NCI-H1694 (cell line): ENCODE measurements around the gene PRPS1L1.

ENCODE experiments used
- DNase-seq: peaks from one replicate; lab custom pipeline; 2025; lab: John Stamatoyannopoulos, UW

The PRPS1L1 gene

DNA sequence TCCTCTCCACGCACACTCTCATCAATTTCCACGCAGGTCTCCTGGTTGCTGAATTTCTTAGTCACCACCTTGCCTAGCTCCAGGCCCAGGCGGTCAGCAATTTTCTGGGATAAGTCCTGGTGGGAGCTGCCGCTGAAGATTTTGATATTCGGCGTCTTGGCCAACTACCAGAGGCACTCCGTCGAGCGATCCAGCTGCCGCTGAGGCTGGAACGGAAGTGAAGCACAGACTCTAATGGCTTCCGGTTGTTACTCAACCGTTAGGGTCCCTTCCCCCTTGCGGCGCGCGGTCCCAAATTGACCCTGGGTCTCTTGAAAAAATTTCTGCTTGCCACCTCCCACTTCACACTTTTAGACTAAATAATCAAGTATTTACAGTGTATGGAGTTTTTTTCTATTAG is at the start of gene PRPS1L1:
Gene PRPS1L1, minus strand, starts transcription at position 219 of the 400 bp plus-strand sequence.
- DNase-seq: no peak

DNA sequence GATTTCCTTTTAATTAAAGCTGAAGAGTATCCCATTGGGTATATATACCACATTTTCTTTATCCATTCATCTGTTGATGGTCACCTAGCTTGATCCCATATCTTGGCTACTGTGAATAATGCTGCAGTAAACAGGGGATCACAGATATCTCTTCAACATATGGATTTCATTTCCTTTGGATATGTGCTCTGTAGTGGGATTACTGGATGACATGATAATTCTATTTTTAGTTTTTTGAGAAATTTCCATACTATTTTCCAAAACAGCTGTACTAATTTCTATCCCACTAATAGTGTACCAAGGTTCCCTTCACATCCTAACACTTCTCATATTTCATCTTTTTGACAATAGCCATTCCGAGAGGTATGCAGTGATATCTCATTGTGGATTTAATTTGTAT is 48.8 kb upstream of the PRPS1L1 start:
- DNase-seq: no peak

DNA sequence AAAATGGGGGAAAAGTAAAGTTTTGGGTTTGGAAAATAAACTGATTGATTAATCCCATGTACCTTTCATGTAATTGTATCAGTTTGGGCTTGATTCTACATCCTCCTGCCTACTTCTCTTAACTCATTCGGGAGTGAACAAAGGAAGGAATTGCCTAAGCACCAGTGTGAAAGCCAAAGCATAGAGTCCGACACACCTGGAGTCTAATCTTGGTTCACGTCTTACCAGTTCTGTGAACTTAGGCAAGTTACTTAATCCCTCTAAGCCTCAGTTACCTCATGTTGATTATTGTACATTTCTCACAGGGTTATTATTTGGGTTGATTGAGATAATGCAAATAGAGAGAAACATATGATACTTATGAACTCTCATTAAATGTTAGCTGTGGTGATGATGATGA is 41.1 kb upstream of the PRPS1L1 start:
- no peak for DNase-seq

DNA sequence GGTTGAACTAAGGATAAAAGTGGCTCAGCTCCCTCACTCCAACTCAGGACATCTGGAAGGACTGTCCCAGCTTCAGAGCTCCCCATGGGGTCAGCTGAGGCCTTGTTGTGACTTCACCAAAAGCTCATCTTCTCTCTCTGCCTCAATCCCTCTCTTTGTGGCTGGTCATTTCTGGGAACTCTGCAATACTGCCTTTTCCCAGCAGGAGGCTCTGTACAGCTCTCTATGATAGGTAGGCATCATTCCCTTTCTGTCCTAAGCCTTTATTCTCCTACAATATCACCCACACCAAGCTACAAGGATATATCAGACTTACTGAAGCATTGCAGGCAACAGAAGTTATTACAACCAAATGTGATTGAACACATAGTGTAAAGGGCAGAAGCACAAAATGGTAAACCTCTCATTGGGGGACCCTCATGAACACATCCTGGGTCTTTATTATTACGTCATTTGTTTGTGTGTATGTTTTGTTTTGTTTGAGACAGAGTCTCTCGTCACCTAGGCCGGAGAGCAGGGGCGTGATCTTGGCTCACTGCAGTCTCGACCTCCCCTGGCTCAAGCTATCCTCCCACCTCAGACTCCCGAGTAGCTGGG is 36.7 kb upstream of the PRPS1L1 start:
- DNase-seq: peak; percentile 13

DNA sequence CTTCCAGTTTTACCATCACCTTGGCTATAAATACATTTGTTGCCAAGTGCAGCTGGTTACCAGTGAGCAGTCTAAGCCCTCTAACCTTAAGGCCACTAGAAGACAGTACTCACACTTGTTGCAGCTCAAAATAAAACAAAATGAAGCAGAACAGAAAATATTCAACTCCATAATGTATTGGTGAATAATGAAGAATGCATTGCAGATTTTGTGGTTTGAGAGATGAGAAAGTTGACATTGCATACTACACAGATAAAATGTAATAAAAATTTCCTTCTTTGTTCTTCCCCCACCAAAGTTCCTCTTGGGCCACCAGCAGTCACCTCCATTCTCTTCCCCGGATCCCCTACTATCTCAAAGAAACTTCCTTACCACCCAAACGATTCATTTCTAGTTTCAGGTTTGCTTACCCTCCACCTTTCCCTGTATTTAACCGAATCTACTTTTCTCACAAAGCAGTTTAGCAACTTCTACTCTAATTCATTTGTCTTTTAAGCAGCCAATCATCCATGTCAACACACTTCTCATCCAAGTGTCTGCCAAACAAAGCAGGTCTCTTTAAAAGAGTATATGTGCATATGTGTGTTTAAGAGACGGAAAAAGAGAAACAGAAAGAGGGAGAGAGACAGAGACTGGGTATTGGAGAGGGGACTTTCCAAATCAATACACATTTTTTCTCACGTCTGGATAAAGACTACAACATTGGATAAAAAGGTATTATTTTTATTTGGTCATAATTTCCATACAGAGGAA is 35.7 kb upstream of the PRPS1L1 start:
- no peak for DNase-seq

DNA sequence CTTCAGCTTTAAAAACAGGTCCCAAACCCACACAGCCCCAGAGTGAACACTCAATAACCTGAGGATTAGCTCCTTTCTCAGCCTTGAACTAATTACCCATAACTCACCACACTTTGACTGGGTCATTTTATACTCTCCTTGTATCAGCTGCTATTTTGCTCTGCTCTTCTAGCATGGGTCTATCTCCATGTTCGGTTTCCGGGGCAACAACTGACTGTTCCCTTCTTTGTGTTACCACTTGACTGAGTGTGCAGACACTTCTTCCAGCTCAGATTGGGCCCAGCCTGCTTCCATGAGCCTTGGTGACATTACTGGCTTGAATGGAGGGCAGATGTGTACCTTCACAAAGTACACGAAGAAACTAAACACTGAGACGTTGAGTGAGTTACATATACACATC is 31.5 kb upstream of the PRPS1L1 start:
- no peak for DNase-seq

DNA sequence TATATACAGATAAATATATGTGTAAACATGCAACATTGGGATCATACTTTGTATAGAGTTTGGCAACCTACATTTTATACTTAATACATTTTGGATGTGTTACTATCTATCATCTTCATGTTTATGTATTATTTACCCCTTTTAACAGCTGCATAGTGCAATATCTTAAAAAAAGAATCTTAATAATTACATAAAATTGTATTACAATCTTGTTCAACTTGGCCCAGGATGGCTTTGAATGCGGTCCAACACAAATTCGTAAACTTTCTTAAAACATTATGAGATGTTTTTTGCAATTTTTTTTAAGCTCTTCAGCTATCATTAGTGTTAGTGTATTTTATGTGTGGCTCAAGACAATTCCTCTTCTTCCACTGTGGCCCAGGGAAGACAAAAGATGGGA is 26.3 kb upstream of the PRPS1L1 start:
- no peak for DNase-seq

DNA sequence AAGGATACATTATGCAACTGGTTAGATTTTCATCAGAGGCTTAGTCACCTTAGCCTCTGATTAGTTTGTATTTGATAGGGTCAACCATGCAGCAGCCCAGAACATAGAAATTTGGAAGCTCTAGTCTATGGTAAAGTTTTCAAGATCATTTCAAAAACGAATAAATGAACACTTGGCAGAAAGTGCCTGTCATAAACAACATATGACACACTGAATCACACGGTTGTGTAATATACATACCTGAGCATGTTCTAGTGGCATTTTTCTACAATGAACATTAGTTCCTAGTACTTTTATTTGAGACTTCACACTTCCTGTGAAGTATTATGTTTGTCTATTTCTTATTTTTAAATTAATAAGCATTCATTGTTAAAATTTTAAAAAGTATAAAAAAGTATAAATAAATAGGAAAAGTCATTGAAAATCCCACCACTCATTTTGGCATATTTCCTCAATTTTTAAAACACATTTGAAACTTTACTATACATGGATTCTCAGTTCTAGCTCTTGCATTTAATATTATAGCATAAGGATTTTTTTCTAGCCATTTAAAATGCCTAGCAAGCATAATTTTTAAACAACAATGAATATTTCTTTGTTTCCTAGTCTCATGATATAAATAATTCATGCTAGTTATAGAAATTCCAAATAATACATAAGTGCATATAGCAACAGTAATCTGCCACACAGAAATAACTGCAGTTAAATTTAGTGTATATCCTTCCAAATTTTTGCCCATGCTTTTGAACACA is 25.7 kb upstream of the PRPS1L1 start:
- DNase-seq: no peak

DNA sequence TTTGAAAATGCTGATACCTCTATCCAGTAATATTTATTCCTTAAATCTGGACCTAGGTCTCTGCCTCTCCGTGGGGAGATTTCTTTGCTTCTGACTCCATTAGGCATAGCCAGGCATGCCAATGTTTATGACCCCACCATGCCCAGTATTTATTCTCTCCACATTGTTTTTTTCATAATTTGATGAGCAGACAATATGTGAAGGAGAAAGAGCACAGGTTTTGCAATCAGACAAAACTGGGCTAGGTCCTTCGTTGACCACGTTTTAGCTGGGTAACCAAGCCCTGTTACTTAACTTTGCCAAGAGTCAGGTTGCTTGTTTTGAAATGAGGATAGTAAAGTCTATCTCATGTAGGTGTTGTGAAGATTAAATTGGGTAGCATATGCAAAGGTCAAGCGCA is 21.6 kb upstream of the PRPS1L1 start:
- DNase-seq: no peak

DNA sequence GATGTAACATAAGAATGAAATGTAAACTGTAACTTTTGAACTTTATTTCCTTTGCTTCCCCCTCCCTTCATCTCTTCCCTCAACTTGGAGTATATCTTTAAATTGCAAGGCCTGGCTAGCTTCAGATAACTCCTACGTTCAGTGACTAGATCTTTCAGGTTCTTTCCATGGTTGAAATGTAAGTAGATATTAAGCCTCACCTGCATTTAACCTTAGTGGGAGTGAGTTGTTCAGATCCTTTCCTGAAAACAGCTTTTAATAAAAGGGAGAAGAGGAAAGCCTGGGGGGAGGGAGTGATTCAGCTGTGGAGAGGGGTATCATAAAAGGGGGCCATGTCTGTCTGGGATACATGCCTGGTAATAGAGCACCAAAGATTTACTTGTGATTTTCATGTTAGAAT is 19.0 kb upstream of the PRPS1L1 start:
- no peak for DNase-seq

DNA sequence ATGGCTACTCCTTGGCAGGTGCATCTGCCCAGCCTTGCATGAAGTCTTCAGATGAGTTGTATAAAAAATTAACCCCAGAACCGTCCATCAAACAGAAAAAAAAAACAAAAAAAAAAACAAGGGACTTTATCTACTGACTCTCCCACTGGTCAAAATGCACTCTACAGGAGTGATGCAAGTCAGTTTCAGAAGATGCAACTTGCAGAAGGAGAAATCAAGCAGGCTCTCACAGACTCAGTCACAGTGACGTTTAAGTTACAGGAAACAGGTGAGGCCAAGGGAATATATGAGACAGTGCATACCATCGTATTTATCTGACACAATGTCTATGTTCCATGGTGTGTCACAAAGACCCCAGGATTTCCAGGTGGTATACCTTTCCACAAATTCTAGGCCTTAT is 17.5 kb upstream of the PRPS1L1 start:
- no peak for DNase-seq

DNA sequence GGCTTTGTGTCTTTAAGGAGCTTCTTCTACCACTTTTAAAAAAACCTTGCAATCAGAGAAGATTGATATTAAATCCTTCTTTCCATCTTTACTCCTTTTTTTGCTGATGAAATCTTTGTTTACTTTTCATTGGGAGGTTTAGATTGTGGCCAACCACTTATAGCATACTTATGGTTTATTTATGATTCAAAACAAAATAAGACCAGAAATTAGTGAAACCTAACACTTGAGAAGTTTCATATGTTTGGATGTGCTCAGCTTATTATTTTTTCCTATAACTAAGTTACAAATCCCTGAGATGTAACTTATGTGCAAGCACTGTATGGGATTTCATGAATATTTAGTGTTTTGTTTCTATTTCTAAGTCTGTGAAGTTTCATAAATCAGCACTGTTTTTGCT is 13.5 kb upstream of the PRPS1L1 start:
- no peak for DNase-seq

DNA sequence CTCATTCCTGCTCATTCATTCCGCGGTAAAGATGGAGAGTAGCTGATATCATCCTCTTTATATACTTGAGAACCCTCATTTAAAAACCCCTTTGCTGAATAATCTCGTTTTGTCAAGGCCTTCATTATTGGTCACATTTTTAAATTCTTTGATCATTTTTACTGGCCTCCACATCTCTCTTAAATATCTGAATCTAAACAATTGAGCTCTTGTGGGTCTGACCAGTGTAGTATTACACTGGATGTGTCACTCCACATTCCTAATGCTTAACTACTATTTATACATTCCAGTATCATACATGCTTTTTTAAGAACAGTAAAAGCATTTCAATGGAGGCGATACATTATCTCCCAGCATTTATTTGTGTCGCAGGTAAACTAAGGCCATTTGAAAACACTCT is 12.6 kb upstream of the PRPS1L1 start:
- no peak for DNase-seq

DNA sequence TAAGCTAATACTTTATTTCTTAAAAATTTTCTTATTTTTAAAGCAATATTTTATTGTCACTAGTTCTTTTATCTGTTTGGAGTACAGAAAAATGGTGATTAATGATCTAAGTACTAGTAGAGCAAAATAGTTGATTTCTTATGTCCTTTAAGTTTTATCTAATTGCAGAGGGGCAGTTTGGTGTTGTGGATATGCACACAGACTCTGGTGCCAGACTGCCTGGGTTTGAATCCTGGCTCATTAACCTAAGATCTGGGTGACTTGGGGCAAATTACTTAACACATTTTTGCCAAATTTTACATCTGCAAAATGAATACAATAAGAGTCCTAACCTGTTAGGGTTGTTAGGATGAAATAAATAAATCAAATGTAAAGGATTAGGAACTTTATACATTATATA is 10.7 kb upstream of the PRPS1L1 start:
- DNase-seq: no peak

DNA sequence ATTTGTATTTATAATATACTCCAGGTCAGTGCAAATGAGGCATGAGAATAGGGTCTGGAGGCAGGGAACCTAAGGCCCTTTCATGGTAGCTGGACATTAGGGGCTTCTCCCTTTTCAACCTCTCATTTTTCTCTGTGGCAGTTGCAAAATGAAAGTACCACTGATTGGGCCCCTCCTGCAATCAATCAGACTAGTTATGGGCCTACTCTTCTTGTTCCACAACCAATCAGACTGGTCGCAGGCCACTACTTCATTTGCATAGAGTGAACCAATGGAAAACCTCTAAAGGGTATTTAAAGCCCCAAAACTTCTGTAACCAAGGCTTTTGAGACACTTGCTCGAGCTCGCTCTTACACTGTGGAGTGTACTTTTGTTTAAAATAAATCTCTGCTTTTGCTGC is 10.0 kb upstream of the PRPS1L1 start:
- no peak for DNase-seq

DNA sequence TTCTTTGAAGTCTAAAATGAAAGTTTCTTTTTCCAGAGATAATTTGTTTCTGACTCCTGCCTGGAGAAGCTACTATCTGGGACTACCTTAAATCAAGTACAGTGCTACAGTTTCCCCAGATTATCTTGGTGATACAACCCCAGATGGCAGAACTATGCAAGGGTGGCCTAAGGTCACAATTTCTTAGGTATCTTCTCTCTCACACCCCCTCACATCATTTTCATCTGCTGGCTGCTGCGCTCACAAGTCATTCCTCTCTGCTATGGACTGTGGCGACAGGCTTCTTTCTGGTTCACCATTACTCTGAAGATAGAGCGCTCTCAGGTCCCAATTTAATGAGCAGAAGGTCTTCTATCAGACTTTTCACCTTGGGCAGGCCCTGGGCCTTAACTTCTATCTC is 9.1 kb upstream of the PRPS1L1 start:
- no peak for DNase-seq

DNA sequence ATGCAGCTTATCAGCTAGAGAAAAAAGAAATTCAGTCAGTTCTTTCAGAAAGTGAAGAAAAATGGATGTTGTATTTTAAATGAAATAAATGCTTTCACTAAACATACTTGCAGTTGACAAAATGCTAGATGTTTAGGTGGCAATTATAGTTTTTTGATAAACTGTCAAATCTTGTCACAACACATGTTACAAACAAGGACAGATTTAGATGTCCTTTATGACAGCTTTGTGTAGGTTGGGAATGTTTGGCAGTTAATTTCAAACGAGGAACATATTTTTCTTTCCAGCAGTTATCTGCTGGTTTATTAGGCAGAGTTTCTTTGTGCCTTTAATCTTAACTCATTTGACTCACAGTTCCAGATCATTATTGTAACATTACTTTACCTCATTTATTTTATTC is 3.1 kb upstream of the PRPS1L1 start:
- DNase-seq: no peak

DNA sequence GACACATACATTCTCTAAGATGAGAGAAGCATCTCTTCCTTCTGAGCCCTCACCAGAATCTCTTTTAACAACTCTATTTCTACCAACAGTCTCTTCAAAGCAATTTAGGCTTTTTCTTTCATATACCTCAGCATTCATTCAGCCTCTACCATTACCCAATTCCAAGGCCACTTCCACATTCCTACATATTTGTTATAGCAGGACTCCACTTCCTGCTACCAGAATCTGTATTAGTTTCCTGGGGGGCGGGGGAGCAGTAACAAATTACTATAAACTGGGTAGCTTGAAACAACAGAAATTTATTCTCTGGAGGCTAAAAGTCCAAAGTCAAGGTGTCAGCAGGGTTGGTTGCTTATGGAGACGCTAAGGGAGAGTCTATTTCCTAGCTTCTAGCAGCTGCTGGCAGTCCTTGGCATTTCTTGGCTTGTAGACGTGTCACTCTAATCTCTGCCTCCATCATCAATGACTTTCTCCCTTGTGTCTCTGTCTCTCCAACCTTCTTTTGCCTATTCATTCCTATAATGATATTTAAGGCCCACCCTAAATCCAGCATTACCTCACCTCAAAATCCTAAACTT is 7.4 kb downstream of the PRPS1L1 start:
- DNase-seq: no peak

DNA sequence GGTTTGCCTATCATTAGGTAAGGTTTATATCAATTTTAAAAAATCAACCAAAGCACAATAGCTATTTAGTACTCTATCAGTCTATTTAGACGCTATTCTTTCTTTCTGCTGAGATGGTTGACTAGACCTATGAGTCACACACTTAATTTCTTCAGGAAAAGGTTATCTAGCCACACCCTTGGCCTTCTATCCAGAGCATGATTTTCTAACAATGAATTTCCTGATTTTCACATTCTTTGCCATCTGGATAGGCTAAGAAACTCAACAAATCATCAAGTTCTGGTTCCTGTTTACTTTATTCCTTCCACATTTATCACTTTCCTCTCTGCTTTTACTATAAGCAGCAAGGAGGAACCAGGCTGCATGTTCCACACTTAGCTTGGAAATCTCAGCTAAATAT is 8.1 kb downstream of the PRPS1L1 start:
- no peak for DNase-seq

DNA sequence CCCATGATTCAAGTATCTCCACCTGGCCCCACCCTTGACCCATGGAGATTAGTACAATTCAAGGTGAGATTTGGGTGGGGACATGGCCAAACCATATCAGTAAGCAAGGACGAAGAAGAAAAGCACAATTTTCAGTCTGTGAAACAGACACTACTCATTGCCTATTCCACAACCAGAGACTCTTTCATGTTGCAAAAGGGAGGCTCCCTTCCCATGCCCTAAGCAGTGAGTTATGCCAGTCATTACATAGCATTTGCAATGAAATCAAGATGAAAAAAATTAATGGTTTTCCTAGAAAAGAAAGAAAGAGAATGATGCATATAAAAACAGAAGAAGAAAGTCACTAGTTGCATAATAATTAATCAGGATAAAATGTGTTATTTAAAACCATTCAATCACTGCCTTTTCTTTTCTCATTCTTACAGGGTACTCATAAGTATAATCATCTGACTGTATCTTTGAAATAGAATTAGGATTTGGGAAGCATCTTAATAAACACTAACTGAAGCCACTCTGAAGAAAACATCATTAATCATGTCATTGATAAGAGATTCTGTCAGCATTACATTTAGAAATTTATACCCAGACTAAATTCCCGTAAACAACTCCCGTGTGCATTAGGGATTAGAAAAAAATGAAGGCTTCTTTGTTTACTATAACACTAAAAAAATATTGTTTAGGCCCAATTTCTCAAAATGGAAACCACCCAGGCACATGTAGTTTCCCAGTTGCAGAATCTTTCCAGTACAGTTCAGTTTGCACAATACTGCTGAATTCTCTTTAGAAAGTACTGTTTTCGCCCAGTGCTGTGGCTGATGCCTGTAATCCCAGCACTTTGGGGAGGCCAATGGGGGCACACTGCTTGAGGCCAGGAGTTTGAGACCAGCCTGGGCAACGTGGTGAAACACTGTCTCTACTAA is 9.1 kb downstream of the PRPS1L1 start:
- DNase-seq: no peak

DNA sequence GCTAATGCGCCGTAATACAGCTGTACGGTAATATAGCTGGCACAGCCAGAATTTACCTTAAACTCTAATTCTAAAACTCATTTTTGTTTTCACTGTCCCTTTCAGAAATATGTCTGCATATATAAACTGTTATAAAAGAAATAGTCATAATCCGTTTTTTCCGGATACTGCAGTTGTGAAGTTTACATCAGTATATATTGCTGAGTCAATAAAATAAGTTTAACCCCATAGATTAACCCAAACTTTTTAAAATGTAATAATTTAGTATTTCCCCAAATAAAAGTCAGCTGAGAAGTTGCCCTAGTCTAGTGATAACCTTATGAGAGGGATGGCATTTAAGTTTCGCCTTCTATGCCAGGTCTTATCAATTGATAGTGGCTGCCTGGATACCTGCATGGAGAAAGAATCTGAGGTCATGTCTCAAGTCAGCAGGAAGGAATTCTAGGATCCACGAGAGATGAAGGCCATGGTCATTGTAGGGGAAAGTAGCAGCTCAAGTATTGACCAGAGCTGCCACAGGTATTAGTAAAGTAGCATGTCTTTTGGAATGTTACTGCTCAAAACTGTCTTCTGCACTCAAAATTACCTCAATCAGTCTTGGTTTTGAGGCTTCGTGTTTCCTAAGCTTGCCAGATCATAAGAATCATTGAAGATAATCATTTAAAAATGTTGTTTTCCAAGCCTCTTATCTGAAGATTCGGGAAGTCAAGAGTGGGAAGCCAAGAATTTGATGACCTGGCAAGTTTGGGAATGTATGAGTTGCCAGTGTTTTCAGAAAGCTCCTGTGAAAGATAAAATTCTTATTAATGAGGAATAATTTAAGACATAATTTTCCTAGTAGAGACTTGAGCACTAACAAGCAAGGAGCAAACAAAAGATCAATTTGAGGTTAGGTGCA is 10.8 kb downstream of the PRPS1L1 start:
- no peak for DNase-seq
